K562 (cell line): ENCODE results near the gene ITPRID2. TPM values are rescaled to one million over a fixed set of nuclear protein-coding genes. Genes with fewer than 3 reads are reported as not detected.
A peak's percentile ranks its signal among the peaks of the same experiment; 100 is the strongest.

Source experiments
- ATAC-seq: fragments of 200-7000 bp; cut with Tn5 transposase; 3 replicates; pipeline ENCODE4 v1.9.1; 2020; ENCODE audit warnings: moderate library complexity
- BruUV-seq: library from RNA; stranded (reverse); fragments of 400-500 nt; replicated peaks from 2 replicates; lab custom pipeline; 2021; lab: Mats Ljungman, UMichigan
- CTCF ChIA-PET: fragments of 300-600 bp; formaldehyde crosslinking; extraction: SDS; loops from one replicate; lab custom pipeline; 2021; ENCODE audit warnings: low intra/inter-chr PET ratio; lab: Yijun Ruan, JAX
- POLR2A ChIA-PET: fragments of 300-600, 350-650 bp; sonication (Branson Sonifier 250); formaldehyde crosslinking; extraction: SDS; loops from one replicate; lab custom pipeline; 2021; ENCODE audit warnings: antibody characterized with exemption, inconsistent platforms; lab: Yijun Ruan, JAX
- DNase-seq, 4 experiments: peaks; one replicate each; pipeline versions ENCODE4 v3.0.0 to v3.0.0-alpha.2; 2011 to 2018; ENCODE audit warnings: low spot score in 3 of 4, mixed read lengths in 3 of 4; ENCODE audit errors: extremely low read depth in 1 of 4
- FAIRE-seq: peaks from 2 replicates; lab custom pipeline; 2011; peaks lifted over from hg19 to GRCh38; lab: Jason Lieb, UNC
- H2AFZ ChIP-seq: 2 replicates; pipeline ENCODE4 v1.6.0; 2011; ENCODE audit warnings: low read depth, low read length, control low read depth, inconsistent platforms
- H3K27ac ChIP-seq: fragments of 200-600 bp; 3 replicates; pipeline ENCODE4 v1.8.0; 2011; ENCODE audit warnings: low read depth, mild to moderate bottlenecking, control low read depth, inconsistent platforms, low read length, moderate library complexity, mixed read lengths; ENCODE audit errors: extremely low read depth
- H3K27me3 ChIP-seq, 2 experiments: fragments of 300-600 bp in 1 of 2; 2 replicates in 1 of 2; 3 replicates in 1 of 2; pipeline versions ENCODE4 v1.6.0 to v1.8.0; 2011; ENCODE audit warnings: inconsistent platforms in 2 of 2, low read length in 2 of 2, mild to moderate bottlenecking in 1 of 2, mixed read lengths in 1 of 2, moderate library complexity in 1 of 2; ENCODE audit not compliant: control insufficient read depth in 2 of 2, insufficient read depth in 2 of 2
- H3K36me3 ChIP-seq: fragments of 300-600 bp; 3 replicates; pipeline ENCODE4 v1.8.0; 2011; ENCODE audit warnings: mild to moderate bottlenecking, low read length, inconsistent platforms; ENCODE audit not compliant: control insufficient read depth, insufficient read depth
- H3K4me1 ChIP-seq, 2 experiments: fragments of 200-600 bp in 1 of 2; replicated peaks in 1 of 2; 2 replicates in 1 of 2; 3 replicates in 1 of 2; pipeline versions ENCODE4 v1.5.1 to v1.8.0; 2011; ENCODE audit warnings: inconsistent platforms in 2 of 2, low read length in 2 of 2, mild to moderate bottlenecking in 1 of 2, mixed read lengths in 1 of 2, moderate library complexity in 1 of 2; ENCODE audit not compliant: control insufficient read depth in 2 of 2, insufficient read depth in 2 of 2
- H3K4me2 ChIP-seq: 2 replicates; pipeline ENCODE4 v1.6.1; 2011; ENCODE audit warnings: low read length, control low read depth, inconsistent platforms, mixed read lengths; ENCODE audit not compliant: insufficient read depth
- H3K4me3 ChIP-seq: fragments of 200-600 bp; sonication (generic), shearing (Covaris generic); 2 replicates; pipeline ENCODE4 v1.5.1; 2016; ENCODE audit warnings: control low read depth, inconsistent platforms
- H3K79me2 ChIP-seq: fragments of 200-600 bp; 3 replicates; pipeline ENCODE4 v1.8.0; 2011; ENCODE audit warnings: low read length, inconsistent platforms; ENCODE audit not compliant: control insufficient read depth, insufficient read depth
- H3K9ac ChIP-seq, 2 experiments: 2 replicates each; pipeline versions ENCODE4 v1.6.0 to v1.6.1; 2011; ENCODE audit warnings: low read depth in 2 of 2, low read length in 2 of 2, control low read depth in 1 of 2, inconsistent platforms in 1 of 2, mild to moderate bottlenecking in 1 of 2, mixed read lengths in 1 of 2; ENCODE audit not compliant: insufficient read depth in 1 of 2
- H3K9me1 ChIP-seq: one replicate; pipeline ENCODE4 v1.6.0; 2011; ENCODE audit warnings: inconsistent platforms, mild to moderate bottlenecking, low read length, moderate library complexity; ENCODE audit not compliant: control insufficient read depth, insufficient read depth
- H3K9me3 ChIP-seq: replicated peaks from 2 replicates; pipeline ENCODE4 v1.5.1; 2011; ENCODE audit warnings: low read depth, low read length, inconsistent platforms; ENCODE audit not compliant: control insufficient read depth, insufficient read depth
- H4K20me1 ChIP-seq: replicated peaks from 2 replicates; pipeline ENCODE4 v1.6.1; 2011; ENCODE audit warnings: low read length, inconsistent platforms, mixed read lengths; ENCODE audit not compliant: control insufficient read depth, insufficient read depth
- ARID3A ChIP-seq: IDR thresholded peaks from 2 replicates; pipeline ENCODE4 v1.6.1; 2012; ENCODE audit warnings: low read depth, low read length, improper control_type of control experiment, borderline replicate concordance
- ARNT ChIP-seq, 2 experiments: fragments of 450-650 bp; IDR thresholded peaks; 2 replicates each; pipeline ENCODE4 v1.6.1; 2016; ENCODE audit warnings: mild to moderate bottlenecking in 1 of 2
- ATF2 ChIP-seq: sonication (generic); formaldehyde crosslinking; IDR thresholded peaks from 2 replicates; pipeline ENCODE4 v1.8.1; 2022; ENCODE audit warnings: missing genetic modification reagents
- GATAD2B ChIP-seq: fragments of 450-650 bp; IDR thresholded peaks from 2 replicates; pipeline ENCODE4 v1.6.1; 2017; ENCODE audit warnings: mild to moderate bottlenecking, borderline replicate concordance
- MAZ ChIP-seq, 2 experiments: fragments of 450-650 bp in 1 of 2; sonication (generic) in 1 of 2; formaldehyde crosslinking; IDR thresholded peaks in 1 of 2; conservative IDR thresholded peaks in 1 of 2; 2 replicates each; pipeline versions ENCODE4 v1.4.0 to v1.5.0; 2020; ENCODE audit warnings: mild to moderate bottlenecking in 1 of 2, missing genetic modification reagents in 1 of 2
- PHTF2 ChIP-seq: fragments of 250-450 bp; sonication (Bioruptor Pico); IDR thresholded peaks from 2 replicates; pipeline ENCODE4 v1.5.0; 2021; ENCODE audit warnings: mild to moderate bottlenecking
- PREB ChIP-seq: sonication (generic); formaldehyde crosslinking; IDR thresholded peaks from 2 replicates; pipeline ENCODE4 v1.8.1; 2023; ENCODE audit warnings: mild to moderate bottlenecking, missing genetic modification reagents
- TAF1 ChIP-seq: IDR thresholded peaks from 2 replicates; pipeline ENCODE4 v1.6.1; 2011; ENCODE audit warnings: mild to moderate bottlenecking, low read length, moderate library complexity; ENCODE audit not compliant: insufficient read depth, control insufficient read depth, severe bottlenecking; ENCODE audit errors: extremely low read depth
- U2AF2 ChIP-seq: fragments of 200-400 bp; formaldehyde crosslinking; optimal IDR thresholded peaks from 2 replicates; pipeline ENCODE3; 2017; ENCODE audit warnings: low read depth, mild to moderate bottlenecking, low read length
- ZBTB34 ChIP-seq: fragments of 250-450 bp; sonication (Bioruptor Pico); IDR thresholded peaks from 2 replicates; pipeline ENCODE4 v1.8.0; 2021; ENCODE audit warnings: mild to moderate bottlenecking, moderate library complexity
- ZBTB43 ChIP-seq: sonication (generic); formaldehyde crosslinking; IDR thresholded peaks from 2 replicates; pipeline ENCODE4 v1.8.0; 2023; ENCODE audit warnings: mild to moderate bottlenecking, missing genetic modification reagents
- ZKSCAN3 ChIP-seq: fragments of 250-450 bp; sonication (Bioruptor Pico); IDR thresholded peaks from 2 replicates; pipeline ENCODE4 v1.4.0; 2020
- ZNF197 ChIP-seq: fragments of 200-800 bp; sonication (Bioruptor generic); IDR thresholded peaks from 2 replicates; pipeline ENCODE4 v1.6.1; 2016; ENCODE audit warnings: low read depth, missing genetic modification characterization, missing compliant biosample characterization
- ZNF436 ChIP-seq: fragments of 250-450, 450-650 bp; sonication (Bioruptor Pico); formaldehyde crosslinking; IDR thresholded peaks from 2 replicates; pipeline ENCODE4 v1.7.0; 2020; ENCODE audit warnings: mild to moderate bottlenecking
- ZNF830 ChIP-seq: fragments of 250-450 bp; sonication (Bioruptor Pico); IDR thresholded peaks from 2 replicates; pipeline ENCODE4 v1.5.0; 2021; ENCODE audit warnings: mild to moderate bottlenecking
- WGBS: fragments of 100-300 bp; shearing (Covaris generic); methylation state at CpG from one replicate; pipeline ENCODE4 v1.1.6; 2016; ENCODE audit warnings: low coverage, mixed read lengths; ENCODE audit not compliant: insufficient coverage; ENCODE audit errors: missing lambda C conversion rate; 5-methylcytosine and 5-hydroxymethylcytosine counted together
- in situ Hi-C: fragments of 300-500 bp; cut with MboI; formaldehyde crosslinking; loops from 4 replicates; pipeline ENCODE4 v1.15.0; 2018; ENCODE audit warnings: inconsistent platforms, mixed read lengths
- intact Hi-C: fragments of 100-400 bp; cut with micrococcal nuclease; formaldehyde crosslinking; loops from 2 replicates; pipeline ENCODE4 v1.14.2; 2022
- polyA plus RNA-seq, 8 experiments: library from polyadenylated mRNA; depleted of rRNA in 4 of 8; stranded (reverse) in 5 of 8; unstranded in 3 of 8; fragments of >200 nt; fragmentation: Nextera tagmentation in 2 of 8; fragmentation: Illumina TruSeq in 1 of 8; extraction: Ambion mirVana in 2 of 8; extraction: Trizol in 1 of 8; gene quantifications; 2 replicates each; pipeline versions ENCODE4 v1.2.1 to v1.2.3, GENCODE V29; 2011 to 2014; ENCODE audit warnings: inconsistent platforms in 1 of 8, missing spikeins in 1 of 8
- total RNA-seq, 7 experiments: library from RNA; depleted of rRNA in 6 of 7; stranded (reverse); fragments of >200 nt in 6 of 7; fragmentation: Illumina TruSeq in 2 of 7; extraction: Trizol in 2 of 7; gene quantifications; 2 replicates each; pipeline versions ENCODE4 v1.2.1 to v1.2.3, GENCODE V29; 2011 to 2021; ENCODE audit warnings: low replicate concordance in 1 of 7

The ITPRID2 gene
- total and polyA plus RNA-seq, 9 of the 15 experiments (the other 6 are each of a cell fraction or from before 2014, with no cell fraction given): 18.5 to 77.8 (median 52.0) TPM

- H3K9me1 ChIP-seq: no peaks in the 10 kb centered on the region
- peak overlapping the region; percentile 99 for H2AFZ ChIP-seq
- no peak for TF ChIP-seq ZBTB34 (CRISPR knock-in tag)
- no peak for TF ChIP-seq ZNF830 (CRISPR knock-in tag)
- TF ChIP-seq GATAD2B: no peak
- TF ChIP-seq ZKSCAN3 (CRISPR knock-in tag): no peak
- no peak for TF ChIP-seq PREB
- TF ChIP-seq ARNT (IDR thresholded peaks at IDR 0.05): no peak
- TF ChIP-seq ZNF436 (CRISPR knock-in tag): no peak
- no peak for TF ChIP-seq ARID3A
- no peak for TF ChIP-seq ZNF197
- TF ChIP-seq PHTF2 (CRISPR knock-in tag): no peak
- TF ChIP-seq ZBTB43: no peak
- TF ChIP-seq ATF2 (CRISPR knock-in tag): no peak
- TF ChIP-seq MAZ (CRISPR knock-in tag; conservative IDR thresholded peaks at IDR 0.05 in 1 of 2, IDR thresholded peaks at IDR 0.05 in 1 of 2): no peak
- no peak for TF ChIP-seq TAF1
- no peak for TF ChIP-seq U2AF2
- BruUV-seq: no TSS peak
- CTCF ChIA-PET: no interaction called here
- no peak overlapping the region for H3K27ac ChIP-seq
- intact Hi-C loops (loop anchor here (5.0 to 10.0 kb wide), 3 partner anchors 78 to 1885 kb away; partner anchors contain the start of genes CWC22 and UBE2E3), in situ Hi-C loops (no loop called here)
- ATAC-seq: no peak
- no peaks in the 10 kb centered on the region for H4K20me1 ChIP-seq
- H3K9me3 ChIP-seq: no peaks in the 10 kb centered on the region
- DNase-seq: no peak
- H3K79me2 ChIP-seq: peaks cover 34% of the 10 kb centered on the region
- H3K4me2 ChIP-seq: no peak overlapping the region
- H3K9ac ChIP-seq: no peak overlapping the region; a peak in 1 of 4 replicates
- FAIRE-seq: no peak
- H3K36me3 ChIP-seq: peaks cover 18% of the 10 kb centered on the region
- H3K27me3 ChIP-seq: no peaks in the 10 kb centered on the region
- no peak overlapping the region for H3K4me3 ChIP-seq
- H3K4me1 ChIP-seq: peaks cover 7 to 16% of the 10 kb centered on the region in 2 experiments; a peak in 4 of 5 replicates
- POLR2A ChIA-PET: no interaction called here
- WGBS: 88% methylated on average over 2 of the region's 2 CpGs
These were observed 1.3 kb upstream of the ITPRID2 start for GRCh38 chr2:181890271-181890670.
